HG03064 (cell line): ENCODE data around the gene SLC41A3.
"Not testable (repeated sequence)": the region's sequence is repeated elsewhere in the genome, so short reads cannot be mapped to it uniquely, and the experiment has no call there.

ENCODE experiments used
- ATAC-seq: cut with Tn5 transposase; IDR thresholded peaks from one replicate; pipeline ENCODE4 v1.9.1; 2021; ENCODE audit warnings: low read depth; ENCODE audit not compliant: unreplicated experiment

Gene SLC41A3

GRCh38 chr3:126107203-126107939 lies 23.4 kb upstream of the SLC41A3 start:
- ATAC-seq = no peak

- no peak for ATAC-seq
Measured at GRCh38 chr3:126106336-126107202, 22.6 kb upstream of the SLC41A3 start.

GRCh38 chr3:126105691-126106187 lies 21.8 kb upstream of the SLC41A3 start:
- ATAC-seq = no peak

DNA sequence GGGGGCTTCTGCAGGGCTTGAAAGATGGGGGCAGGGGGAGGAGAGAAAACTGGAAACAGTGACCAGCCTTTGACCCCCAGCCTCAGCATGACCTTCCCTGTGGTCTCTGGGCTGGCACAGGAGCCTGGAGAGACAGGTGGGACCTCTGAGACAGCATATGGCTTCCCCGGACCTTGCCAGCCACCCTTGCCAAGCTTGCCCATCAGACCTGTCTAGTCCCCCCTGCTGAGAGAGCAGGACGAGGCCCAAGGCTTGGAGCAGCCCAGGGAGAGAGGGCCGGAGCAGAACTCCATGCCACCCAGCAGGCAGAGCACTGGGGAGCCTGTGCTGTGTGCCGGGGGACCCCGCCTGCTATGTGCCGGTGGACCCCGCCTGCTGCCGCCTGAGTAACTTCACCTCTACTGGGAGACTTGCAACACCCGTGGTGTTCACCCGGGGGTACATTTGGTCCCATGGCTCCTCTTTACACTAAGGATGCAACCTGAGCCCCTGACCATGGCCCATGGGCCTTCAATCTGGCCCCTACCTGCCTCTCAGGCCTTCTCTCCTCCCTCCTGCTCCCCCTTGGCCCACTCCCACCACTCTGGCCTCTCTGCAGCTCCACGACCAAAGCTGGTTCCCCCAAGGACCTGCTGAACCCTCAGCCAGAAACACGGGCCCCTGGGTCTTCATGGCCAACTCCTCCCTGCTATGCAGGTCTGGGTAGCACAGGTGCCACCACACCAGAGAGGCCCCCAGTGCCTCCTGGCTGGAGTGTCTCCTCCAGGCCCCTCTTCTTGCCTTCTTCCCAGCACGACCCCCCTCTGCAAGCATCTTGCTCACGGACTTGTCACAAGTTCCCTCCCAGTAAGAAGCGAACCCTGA lies 21.1 kb upstream of the SLC41A3 start:
- no peak for ATAC-seq

DNA sequence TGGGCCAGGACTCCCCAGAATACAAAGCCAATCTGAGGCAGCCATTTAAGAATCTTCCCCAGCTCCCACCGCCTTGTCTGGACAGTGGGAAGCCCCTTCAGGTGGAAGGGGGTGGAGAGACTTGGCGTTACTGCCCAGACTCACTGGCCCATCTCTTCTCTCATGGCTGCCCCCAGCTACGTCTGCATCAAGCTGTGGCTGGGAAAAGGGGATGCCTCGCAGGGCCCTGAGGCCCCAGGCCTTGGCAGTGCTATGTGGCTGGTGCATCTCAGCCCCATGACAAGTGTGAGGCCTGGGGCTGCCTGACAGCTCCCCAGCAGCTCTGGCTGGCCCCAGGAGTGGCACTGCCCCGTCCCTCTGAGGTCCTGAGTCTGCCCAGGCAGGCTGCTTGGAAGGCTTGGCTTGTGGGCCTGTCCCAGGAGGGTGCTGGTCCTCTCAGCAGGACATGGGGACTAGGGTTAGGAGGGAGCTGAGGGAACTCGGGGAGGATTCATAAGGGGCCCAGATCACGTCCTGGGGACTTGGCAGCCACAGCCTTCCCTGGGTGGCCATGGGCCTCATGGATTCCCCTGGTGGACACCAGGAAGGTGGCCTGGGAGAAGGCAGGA lies 20.2 kb upstream of the SLC41A3 start:
- no peak for ATAC-seq

DNA sequence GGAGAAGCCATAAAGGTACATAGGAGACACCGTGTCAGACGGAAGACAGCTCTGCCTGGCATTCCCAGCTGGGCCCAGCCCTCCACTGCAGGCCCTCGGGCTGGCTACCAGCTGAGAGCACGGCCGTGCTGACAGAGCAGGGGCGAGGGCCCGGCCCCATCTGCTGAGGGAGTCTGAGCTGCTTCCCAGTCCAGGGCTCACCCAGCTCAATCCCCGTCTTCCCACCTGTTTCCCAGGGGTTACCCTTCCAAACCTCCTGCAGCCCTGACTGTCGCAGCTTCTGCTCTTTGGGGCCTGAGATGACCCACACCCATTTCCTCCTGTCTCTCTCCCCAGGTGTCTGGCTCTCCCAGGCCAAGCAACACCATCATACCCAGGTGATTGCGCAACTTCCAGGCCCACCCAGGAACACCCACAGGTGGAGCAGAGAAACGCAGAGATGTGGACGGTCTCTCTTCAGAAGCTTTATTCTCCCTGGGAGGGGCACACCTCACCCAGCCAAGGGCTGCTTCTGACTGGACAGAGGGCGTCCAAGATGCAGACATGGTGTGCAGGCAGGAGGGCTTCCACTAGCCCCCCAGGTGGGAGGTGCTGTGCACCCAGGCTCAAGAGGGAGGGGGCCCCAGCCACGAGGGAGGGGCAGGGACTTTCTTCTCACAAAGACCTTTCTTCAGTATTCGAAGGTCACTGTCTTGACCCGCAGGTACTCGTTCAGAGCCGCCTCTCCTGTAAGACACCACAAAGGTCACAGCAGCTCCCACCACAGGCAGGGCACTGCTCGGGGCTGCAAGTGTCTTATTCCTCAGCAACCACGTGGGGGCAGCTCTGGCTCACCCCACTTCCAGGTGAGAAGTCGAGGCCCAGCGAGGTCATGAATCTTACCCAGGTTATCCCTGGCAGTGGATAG lies 19.4 kb upstream of the SLC41A3 start:
- no peak for ATAC-seq

DNA sequence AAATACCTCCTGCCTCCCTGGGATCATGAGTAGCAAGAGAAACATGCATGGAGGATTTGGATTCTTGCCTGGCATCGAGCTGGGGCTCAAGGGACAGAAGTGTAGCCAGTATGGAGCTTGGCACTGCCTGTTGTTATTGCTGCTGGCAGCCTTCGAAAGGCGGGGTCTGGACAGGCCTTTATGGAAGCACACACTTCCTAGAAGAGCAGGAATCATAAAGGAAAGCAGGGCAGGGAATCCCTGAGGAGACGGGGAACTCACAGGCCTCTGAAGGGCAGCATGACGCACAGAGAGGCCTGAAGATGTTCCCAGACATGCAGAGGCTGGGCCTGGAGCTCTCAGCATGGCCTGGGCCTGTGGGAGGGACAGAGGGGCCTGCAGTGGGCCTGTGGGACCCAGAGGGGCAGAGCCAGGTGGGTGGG lies 18.6 kb upstream of the SLC41A3 start:
- no peak for ATAC-seq

DNA sequence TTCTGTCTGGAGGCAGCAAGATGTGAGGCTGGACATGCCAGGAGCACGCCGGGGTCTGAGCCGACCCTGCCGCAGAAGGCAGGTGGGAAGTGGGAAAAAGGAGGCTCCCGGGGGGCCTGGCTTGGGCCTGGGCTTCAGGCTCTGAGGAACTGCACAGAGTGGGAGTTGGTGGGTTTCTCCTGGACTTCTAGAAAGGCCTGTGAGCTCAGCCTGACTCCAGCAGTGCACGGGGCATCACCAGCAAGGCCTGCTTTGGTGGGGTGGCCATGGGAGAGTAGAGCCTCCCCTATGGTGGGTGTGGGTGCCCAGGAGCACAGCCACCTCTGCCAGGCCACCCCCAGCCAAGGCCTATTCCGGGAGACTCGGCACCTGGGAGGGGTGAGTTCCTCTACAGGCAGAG lies 18.1 kb upstream of the SLC41A3 start:
- no peak for ATAC-seq

GRCh38 chr3:126101521-126101982 lies 17.6 kb upstream of the SLC41A3 start:
- no peak for ATAC-seq

GRCh38 chr3:126100634-126101301 lies 16.8 kb upstream of the SLC41A3 start:
- ATAC-seq = no peak

- no peak for ATAC-seq
Measured at GRCh38 chr3:126100269-126100633, 16.3 kb upstream of the SLC41A3 start.

- ATAC-seq = no peak
Measured at GRCh38 chr3:126098391-126098858, 14.5 kb upstream of the SLC41A3 start.

DNA sequence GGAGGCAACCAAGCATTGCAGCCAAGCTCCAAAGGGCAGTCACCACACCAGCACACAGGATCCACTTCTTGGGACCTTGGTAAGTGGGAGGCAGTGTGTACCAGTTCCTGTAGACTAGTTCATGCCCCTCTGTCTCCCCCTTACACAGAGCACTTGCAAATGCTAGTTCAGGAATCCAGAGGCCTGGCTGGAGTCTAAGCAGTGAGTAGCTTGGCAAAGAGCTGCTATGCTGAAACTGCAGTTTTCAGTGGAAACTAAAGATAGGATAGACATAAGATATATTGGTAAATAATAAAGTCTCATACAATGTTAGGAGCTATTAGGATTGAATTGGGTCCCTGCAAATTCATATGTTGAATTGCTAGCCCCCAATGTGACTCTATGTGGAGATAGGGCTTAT lies 13.9 kb upstream of the SLC41A3 start:
- no peak for ATAC-seq

- ATAC-seq = not testable (repeated sequence)
Measured at GRCh38 chr3:126096274-126096673, 12.3 kb upstream of the SLC41A3 start.

DNA sequence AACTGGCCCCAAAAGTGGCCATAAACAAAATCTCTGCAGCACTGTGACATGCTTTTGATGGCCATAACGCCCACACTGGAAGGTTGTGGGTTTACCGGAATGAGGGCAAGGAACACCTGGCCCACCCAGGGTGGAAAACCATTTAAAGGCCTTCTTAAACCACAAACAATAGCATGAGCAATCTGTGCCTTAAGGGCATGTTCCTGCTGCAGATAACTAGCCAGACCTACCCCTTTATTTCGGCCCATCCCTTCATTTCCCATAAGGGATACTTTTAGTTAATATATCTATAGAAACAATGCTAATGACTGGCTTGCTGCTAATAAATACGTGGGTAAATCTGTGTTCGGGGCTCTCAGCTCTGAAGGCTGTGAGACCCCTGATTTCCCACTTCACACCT lies 8.2 kb upstream of the SLC41A3 start:
- not testable (repeated sequence) for ATAC-seq

DNA sequence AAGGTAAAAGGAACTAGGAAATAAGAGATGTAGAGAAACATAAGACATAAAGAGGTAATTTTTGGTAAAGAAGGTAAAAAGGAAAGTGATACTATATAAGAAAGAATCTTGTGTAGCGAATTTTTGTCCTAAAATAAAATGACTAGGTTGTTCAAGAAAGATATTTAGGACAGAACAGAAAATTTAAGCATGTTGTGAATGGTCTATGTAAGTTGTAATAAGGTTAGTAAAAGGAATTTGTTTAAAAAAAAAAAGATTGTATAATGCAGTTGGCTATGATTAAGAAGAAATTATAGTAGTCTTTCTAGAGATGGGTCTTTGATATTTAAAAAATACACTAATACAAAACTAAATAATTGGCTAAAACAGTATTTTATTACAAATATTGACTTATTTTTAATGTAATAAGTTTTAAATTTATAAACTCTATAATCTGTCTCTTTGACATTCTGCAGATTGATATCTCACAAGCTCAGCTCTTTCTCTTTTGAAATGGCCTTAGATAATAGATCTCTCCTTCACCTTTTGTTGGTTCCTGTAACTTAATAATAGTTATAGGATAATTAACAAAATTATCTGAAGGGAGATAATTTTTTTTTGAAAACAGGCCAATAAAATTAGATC lies 3.7 kb upstream of the SLC41A3 start:
- no peak for ATAC-seq

GRCh38 chr3:126085841-126086240 lies 1.9 kb upstream of the SLC41A3 start:
- ATAC-seq = no peak

DNA sequence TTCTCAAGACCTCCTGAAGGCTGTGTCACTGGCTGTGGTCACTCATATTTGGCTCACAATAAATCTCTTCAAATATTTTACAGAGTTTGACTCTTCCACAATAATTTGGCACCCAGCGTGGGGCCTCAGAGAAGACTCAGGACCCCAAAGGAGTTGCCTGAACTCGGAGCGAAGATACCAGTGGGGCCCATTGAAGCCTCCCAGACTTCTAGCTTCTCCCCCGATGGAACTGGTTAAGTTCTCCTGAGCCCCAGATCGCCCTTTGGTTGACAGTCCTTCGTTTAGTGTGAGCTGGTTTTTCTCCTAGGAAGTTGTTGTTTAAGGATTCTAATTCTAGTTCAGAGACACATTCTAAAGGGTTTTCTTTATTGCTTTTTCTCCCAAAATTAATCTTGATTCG lies 1.4 kb upstream of the SLC41A3 start:
- no peak for ATAC-seq
